HUES48 (cell line): ENCODE measurements around the gene GM2A.
"Not testable (repeated sequence)": the region's sequence is repeated elsewhere in the genome, so short reads cannot be mapped to it uniquely, and the experiment has no call there.

Source experiments
- H3K27ac ChIP-seq: one replicate; pipeline ENCODE4 v1.7.0; 2013; ENCODE audit warnings: low read depth, low read length, inconsistent platforms
- H3K27me3 ChIP-seq: 2 replicates; pipeline ENCODE4 v1.6.1; 2013; ENCODE audit warnings: mild to moderate bottlenecking, low read length; ENCODE audit not compliant: control insufficient read depth, insufficient read depth
- H3K36me3 ChIP-seq: 2 replicates; pipeline ENCODE4 v1.6.1; 2013; ENCODE audit warnings: low read length; ENCODE audit not compliant: control insufficient read depth, insufficient read depth
- H3K4me1 ChIP-seq: 2 replicates; pipeline ENCODE4 v1.6.1; 2013; ENCODE audit warnings: mild to moderate bottlenecking, low read length; ENCODE audit not compliant: control insufficient read depth, insufficient read depth
- H3K4me3 ChIP-seq: 2 replicates; pipeline ENCODE4 v1.5.1; 2013; ENCODE audit warnings: mild to moderate bottlenecking, low read depth, low read length
- H3K9ac ChIP-seq: 2 replicates; pipeline ENCODE4 v1.6.1; 2013; ENCODE audit warnings: mild to moderate bottlenecking, low read depth, low read length, moderate library complexity
- H3K9me3 ChIP-seq: 2 replicates; pipeline ENCODE4 v1.6.1; 2013; ENCODE audit warnings: low read length; ENCODE audit not compliant: control insufficient read depth, insufficient read depth

GM2A gene

GRCh38 chr5:151286246-151286645 lies 33.3 kb downstream of the GM2A start:
- H3K9me3 ChIP-seq, result no peaks in the 10 kb centered on the region
- no peak overlapping the region for H3K27ac ChIP-seq
- peaks cover 6% of the 10 kb centered on the region for H3K4me1 ChIP-seq
- no peaks in the 10 kb centered on the region for H3K27me3 ChIP-seq
- no peak overlapping the region for H3K9ac ChIP-seq
- no peak overlapping the region for H3K4me3 ChIP-seq
- no peaks in the 10 kb centered on the region for H3K36me3 ChIP-seq

- no peak overlapping the region for H3K4me3 ChIP-seq
- no peaks in the 10 kb centered on the region for H3K27me3 ChIP-seq
- peaks cover 6% of the 10 kb centered on the region for H3K4me1 ChIP-seq
- H3K9me3 ChIP-seq, result no peaks in the 10 kb centered on the region
- no peak overlapping the region for H3K9ac ChIP-seq
- H3K27ac ChIP-seq, result peak overlapping the region; percentile 31
- H3K36me3 ChIP-seq, result no peaks in the 10 kb centered on the region
Observed at GRCh38 chr5:151288180-151288579, 35.2 kb downstream of the GM2A start.

GRCh38 chr5:151293624-151294023 lies 40.6 kb downstream of the GM2A start:
- Histone ChIP-seq H3K9ac (no peak overlapping the region), H3K27me3 (no peaks in the 10 kb centered on the region), H3K4me1 (no peaks in the 10 kb centered on the region), H3K4me3 (no peak overlapping the region), H3K9me3 (no peaks in the 10 kb centered on the region), H3K36me3 (no peaks in the 10 kb centered on the region), H3K27ac (no peak overlapping the region)

- Histone ChIP-seq H3K4me3 (no peak overlapping the region), H3K4me1 (no peaks in the 10 kb centered on the region), H3K36me3 (no peaks in the 10 kb centered on the region), H3K27ac (no peak overlapping the region), H3K27me3 (no peaks in the 10 kb centered on the region), H3K9me3 (no peaks in the 10 kb centered on the region), H3K9ac (no peak overlapping the region)
Observed at GRCh38 chr5:151295138-151295537, 42.2 kb downstream of the GM2A start.

- no peaks in the 10 kb centered on the region for H3K4me1 ChIP-seq
Observed at GRCh38 chr5:151295791-151296477, 42.9 kb downstream of the GM2A start.

GRCh38 chr5:151296478-151296830 lies 43.5 kb downstream of the GM2A start:
- Histone ChIP-seq H3K4me3 (no peak overlapping the region), H3K36me3 (no peaks in the 10 kb centered on the region), H3K4me1 (no peaks in the 10 kb centered on the region), H3K9me3 (no peaks in the 10 kb centered on the region), H3K9ac (no peak overlapping the region), H3K27ac (no peak overlapping the region), H3K27me3 (no peaks in the 10 kb centered on the region)

More at GRCh38 chr5:151295791-151296477, 42.9 kb downstream of the GM2A start:
- Histone ChIP-seq H3K36me3 (no peaks in the 10 kb centered on the region), H3K9me3 (no peaks in the 10 kb centered on the region), H3K4me3 (no peak overlapping the region), H3K27me3 (no peaks in the 10 kb centered on the region), H3K27ac (no peak overlapping the region), H3K9ac (no peak overlapping the region)

GRCh38 chr5:151296974-151297373 lies 44.0 kb downstream of the GM2A start:
- no peak overlapping the region for H3K27ac ChIP-seq
- no peaks in the 10 kb centered on the region for H3K27me3 ChIP-seq
- no peak overlapping the region for H3K4me3 ChIP-seq

GRCh38 chr5:151298063-151298855 lies 45.3 kb downstream of the GM2A start:
- Histone ChIP-seq H3K4me3 (no peak overlapping the region), H3K9me3 (no peaks in the 10 kb centered on the region), H3K27me3 (no peaks in the 10 kb centered on the region), H3K9ac (no peak overlapping the region), H3K27ac (no peak overlapping the region), H3K36me3 (no peaks in the 10 kb centered on the region), H3K4me1 (no peaks in the 10 kb centered on the region)

More at GRCh38 chr5:151296974-151297373, 44.0 kb downstream of the GM2A start:
- Histone ChIP-seq H3K4me1 (no peaks in the 10 kb centered on the region), H3K36me3 (no peaks in the 10 kb centered on the region), H3K9me3 (no peaks in the 10 kb centered on the region), H3K9ac (no peak overlapping the region)

- H3K27me3 ChIP-seq, result no peaks in the 10 kb centered on the region
- H3K4me1 ChIP-seq, result no peaks in the 10 kb centered on the region
- H3K9ac ChIP-seq, result no peak within 1 kb of the TSS
- no peaks in the 10 kb centered on the region for H3K36me3 ChIP-seq
- H3K4me3 ChIP-seq, result no peak within 1 kb of the TSS
- no peaks in the 10 kb centered on the region for H3K9me3 ChIP-seq
- H3K27ac ChIP-seq, result no peak within 1 kb of the TSS
Observed at GRCh38 chr5:151303666-151304065, 50.7 kb downstream of the GM2A start, which contains the start of gene SLC36A3. SLC36A3 (minus strand) TSS chr5:151303766; CDS start chr5:151303354, 412 bp downstream.

GRCh38 chr5:151309266-151309665 lies 56.3 kb downstream of the GM2A start:
- not testable (repeated sequence) for H3K9me3 ChIP-seq, H3K36me3 ChIP-seq, H3K4me1 ChIP-seq, H3K27me3 ChIP-seq, H3K27ac ChIP-seq, H3K4me3 ChIP-seq, H3K9ac ChIP-seq

- H3K4me3 ChIP-seq, H3K36me3 ChIP-seq, H3K27me3 ChIP-seq, H3K9me3 ChIP-seq, H3K9ac ChIP-seq, H3K4me1 ChIP-seq, H3K27ac ChIP-seq: not testable (repeated sequence)
Observed at GRCh38 chr5:151309821-151310220, 56.8 kb downstream of the GM2A start.
